Measurements from ENCODE around the gene FOXF1.

The FOXF1 gene

DNA sequence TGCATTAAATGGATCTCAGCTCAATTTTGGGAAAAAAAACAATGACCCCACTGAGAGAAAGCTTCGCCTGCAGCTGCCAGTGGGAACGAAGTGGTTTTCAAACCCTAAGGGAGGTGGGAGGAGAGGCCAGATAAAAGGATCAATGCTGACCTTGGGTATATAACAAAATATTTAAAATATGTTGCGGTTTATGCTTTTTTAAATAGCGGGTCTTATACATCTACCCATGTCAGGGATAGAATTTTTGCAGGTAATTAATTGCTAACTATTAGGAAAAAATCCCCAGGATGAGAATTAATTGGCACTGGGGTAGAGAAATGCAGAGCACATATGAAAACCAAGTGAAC, 10.9 kb upstream of the FOXF1 start:
- no peak for DNase-seq
- in situ Hi-C loops (cut with HindIII; ENCODE audit: low pct_ligation_motif_present, low sequenced_read_pairs) = no loop called here
- Histone ChIP-seq H3K27me3 (replicated peaks) (peaks cover 93% of the 10 kb centered on the region), H3K27ac (no peak overlapping the region), H3K36me3 (replicated peaks) (no peaks in the 10 kb centered on the region), H3K4me3 (ENCODE audit: low read depth, low read length) (no peak overlapping the region)
- TF ChIP-seq, protein P1, sequence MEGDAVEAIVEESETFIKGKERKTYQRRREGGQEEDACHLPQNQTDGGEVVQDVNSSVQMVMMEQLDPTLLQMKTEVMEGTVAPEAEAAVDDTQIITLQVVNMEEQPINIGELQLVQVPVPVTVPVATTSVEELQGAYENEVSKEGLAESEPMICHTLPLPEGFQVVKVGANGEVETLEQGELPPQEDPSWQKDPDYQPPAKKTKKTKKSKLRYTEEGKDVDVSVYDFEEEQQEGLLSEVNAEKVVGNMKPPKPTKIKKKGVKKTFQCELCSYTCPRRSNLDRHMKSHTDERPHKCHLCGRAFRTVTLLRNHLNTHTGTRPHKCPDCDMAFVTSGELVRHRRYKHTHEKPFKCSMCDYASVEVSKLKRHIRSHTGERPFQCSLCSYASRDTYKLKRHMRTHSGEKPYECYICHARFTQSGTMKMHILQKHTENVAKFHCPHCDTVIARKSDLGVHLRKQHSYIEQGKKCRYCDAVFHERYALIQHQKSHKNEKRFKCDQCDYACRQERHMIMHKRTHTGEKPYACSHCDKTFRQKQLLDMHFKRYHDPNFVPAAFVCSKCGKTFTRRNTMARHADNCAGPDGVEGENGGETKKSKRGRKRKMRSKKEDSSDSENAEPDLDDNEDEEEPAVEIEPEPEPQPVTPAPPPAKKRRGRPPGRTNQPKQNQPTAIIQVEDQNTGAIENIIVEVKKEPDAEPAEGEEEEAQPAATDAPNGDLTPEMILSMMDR (IDR thresholded peaks at IDR 0.05; ENCODE audit: low read depth, low read length, missing control alignments) = no peak

DNA sequence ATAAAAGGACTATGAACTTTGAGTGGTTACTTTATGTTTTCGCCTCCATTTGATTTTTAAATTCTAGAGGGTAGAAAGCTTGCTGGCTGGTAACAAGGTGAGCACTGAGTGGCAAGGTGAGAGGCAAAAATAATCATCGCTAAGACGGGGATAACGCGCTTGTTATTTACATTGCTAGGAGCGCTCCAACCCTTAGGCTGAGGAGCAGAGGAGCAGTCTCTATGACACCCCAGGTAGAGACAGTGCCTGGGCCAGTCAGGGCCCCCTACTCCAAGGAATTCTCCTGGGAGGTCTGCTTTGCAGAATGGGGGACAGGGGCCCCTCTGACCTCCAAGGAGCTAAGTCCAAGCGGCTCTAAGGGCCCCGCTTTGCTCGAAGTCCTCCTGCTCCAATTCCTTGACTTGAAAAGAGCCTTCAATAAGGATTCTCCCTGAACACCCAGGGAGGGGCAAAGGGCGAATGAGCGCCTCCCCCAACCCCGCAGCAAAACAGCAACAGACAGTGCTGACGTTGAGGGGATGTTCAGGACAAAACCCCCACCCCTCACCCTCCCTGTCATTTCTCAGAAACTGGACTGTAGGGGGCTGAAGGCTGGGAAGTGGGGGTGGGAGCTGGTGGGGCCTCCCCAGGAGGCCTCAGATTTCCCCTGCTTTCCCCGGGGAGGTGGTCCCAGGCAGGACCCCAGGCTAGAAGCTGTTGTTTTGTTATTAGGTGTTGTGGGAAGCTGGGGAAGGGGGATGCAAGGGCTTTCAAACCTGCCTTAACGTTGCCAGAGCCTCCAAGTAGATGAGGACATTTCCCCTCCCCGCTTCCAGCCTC, 10.2 kb upstream of the FOXF1 start:
- Histone ChIP-seq H3K27ac (no peak overlapping the region), H3K27me3 (replicated peaks) (peaks cover 93% of the 10 kb centered on the region), H3K4me3 (ENCODE audit: low read depth, low read length) (no peak overlapping the region), H3K36me3 (replicated peaks) (no peaks in the 10 kb centered on the region)
- DNase-seq = no peak
- TF ChIP-seq, protein P1 (IDR thresholded peaks at IDR 0.05; ENCODE audit: low read depth, low read length, missing control alignments) = no peak
- in situ Hi-C loops (cut with HindIII; ENCODE audit: low pct_ligation_motif_present, low sequenced_read_pairs) = loop anchor here (25.0 kb wide), 1 partner anchor 163 kb away; no protein-coding TSS in a partner anchor

DNA sequence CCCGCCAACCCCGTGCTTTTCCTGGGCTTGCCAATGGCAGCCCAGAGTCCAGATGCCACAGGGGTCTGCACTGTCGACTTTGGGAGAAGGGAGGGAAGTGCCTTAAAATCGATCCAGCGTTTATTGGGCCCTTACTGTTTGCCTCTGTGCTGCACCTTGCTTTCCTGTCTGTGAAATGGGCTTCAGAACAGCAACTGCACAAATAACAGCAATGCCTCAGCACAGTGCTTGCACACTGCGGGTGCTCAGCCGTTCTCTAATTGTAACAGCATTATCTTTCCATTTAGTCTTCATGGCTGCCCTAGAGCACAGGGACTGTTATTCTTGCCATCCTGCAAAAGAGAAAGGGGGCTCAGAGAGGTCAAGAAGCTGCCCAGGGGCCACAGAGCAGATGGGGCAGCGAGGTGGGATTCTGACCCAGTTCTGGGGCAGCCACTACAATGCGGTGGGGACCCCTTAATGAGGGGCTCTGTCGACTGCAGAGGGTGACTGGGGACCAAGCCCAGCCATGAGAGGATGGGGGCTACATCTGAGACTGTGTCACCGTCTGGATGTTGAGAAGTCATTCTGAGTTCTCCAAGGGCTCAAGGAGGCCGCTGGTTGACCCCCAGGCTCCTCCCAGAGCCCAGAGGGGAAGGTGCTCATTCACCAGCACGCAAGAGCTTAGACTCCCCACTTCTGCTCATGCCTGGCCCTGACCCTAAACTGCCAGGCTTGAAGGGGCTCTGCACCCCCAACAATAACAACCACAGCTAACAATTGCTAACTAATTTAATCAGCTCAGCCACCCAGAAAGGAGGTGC, 9.4 kb upstream of the FOXF1 start:
- DNase-seq = no peak
- Histone ChIP-seq H3K27me3 (replicated peaks) (peaks cover 91% of the 10 kb centered on the region), H3K27ac (no peak overlapping the region), H3K4me3 (ENCODE audit: low read depth, low read length) (no peak overlapping the region), H3K36me3 (replicated peaks) (no peaks in the 10 kb centered on the region)
- TF ChIP-seq, protein P1 (IDR thresholded peaks at IDR 0.05; ENCODE audit: low read depth, low read length, missing control alignments) = no peak
- in situ Hi-C loops (cut with HindIII; ENCODE audit: low pct_ligation_motif_present, low sequenced_read_pairs) = loop anchor here (25.0 kb wide), 1 partner anchor 164 kb away; no protein-coding TSS in a partner anchor

DNA sequence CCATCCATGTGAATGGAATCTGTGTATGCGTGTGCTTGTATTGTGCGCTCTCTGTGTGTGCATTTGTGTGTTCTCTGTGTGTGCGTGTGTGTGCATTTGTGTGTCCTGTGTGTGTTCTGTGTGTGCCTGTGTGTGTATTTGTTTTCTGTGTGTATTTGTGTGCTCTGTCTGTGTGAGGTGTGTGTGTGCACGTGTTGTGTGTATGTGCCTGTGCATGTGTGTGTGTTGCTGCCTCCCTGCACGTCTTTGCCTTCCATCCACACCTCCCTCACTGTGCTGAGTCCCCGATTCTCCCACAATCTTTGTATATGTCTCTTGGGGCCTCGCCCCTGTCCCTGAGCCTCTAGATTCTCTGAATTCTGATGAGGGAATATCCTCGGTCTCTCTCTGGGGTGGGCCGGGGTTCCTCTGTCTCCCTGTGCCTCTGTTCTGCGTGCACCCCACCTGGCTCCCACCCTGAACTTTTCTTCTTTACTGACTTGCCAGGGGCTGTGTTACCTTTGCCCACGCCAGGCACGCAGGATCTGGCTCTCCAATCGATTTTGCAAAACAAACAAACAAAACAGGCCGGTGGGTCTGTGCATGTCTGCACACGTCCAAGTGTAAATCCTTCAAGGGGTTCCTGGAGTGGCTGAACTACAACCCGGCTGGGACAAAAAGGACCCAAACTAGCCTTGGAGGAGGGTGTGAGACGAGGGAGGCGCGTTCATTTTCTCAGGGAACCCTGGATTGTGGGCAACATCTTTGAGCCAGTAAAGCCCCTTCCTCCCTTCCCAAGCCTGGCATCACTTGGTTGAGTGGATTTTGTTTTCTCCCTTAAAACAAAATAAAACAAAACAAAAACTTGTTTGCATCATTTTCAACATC, 8.1 kb upstream of the FOXF1 start:
- TF ChIP-seq, protein P1 (IDR thresholded peaks at IDR 0.05; ENCODE audit: low read depth, low read length, missing control alignments) = no peak
- Histone ChIP-seq H3K36me3 (replicated peaks) (no peaks in the 10 kb centered on the region), H3K4me3 (ENCODE audit: low read depth, low read length) (no peak overlapping the region), H3K27me3 (replicated peaks) (peaks cover 93% of the 10 kb centered on the region), H3K27ac (no peak overlapping the region)
- in situ Hi-C loops (cut with HindIII; ENCODE audit: low pct_ligation_motif_present, low sequenced_read_pairs) = loop anchor here (25.0 kb wide), 1 partner anchor 165 kb away; no protein-coding TSS in a partner anchor
- no peak for DNase-seq

DNA sequence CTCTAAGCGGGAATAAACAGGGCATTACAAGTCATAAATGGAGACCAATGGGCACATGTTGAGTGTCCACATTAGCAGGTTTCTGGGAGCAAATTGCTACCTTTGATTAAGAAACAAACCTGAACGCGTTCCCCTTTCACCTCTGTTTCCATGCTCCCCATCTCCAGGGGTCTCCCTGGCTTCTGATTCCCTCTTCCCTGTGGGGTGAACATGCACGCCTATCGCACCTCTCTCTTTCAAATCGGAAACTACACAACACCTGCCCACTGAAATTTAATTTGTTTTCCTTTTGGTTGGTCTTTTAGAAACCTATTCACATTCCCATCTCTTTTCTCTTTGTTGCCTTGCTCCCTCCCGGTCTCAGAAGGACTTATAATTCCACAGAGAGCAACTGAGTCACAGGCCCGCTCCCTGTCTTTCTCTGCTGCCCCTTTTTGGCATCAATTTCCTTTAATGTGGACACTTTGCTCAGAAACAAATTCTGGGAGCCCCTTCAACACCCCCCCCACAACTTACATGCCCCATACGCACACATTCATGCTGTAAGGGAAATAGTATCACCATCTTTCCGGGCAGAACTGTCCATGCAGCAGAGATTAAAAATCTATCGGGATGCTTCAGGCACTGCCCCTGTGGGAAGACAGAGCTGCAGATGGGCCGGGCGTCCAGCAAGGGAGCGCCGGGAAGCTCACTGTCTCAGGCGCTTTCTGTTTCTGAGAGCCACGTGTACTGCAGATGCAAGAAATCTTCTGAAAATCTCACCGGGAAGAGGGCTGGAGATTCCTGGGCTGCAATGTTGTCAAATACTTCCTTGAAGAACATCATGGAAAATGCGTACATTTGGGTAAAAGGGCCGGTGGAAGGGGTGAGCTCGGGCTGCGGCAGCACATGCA, 7.2 kb upstream of the FOXF1 start:
- Histone ChIP-seq H3K4me3 (ENCODE audit: low read depth, low read length) (no peak overlapping the region), H3K36me3 (replicated peaks) (no peaks in the 10 kb centered on the region), H3K27ac (no peak overlapping the region), H3K27me3 (replicated peaks) (peaks cover 97% of the 10 kb centered on the region)
- no peak for DNase-seq
- TF ChIP-seq, protein P1 (IDR thresholded peaks at IDR 0.05; ENCODE audit: low read depth, low read length, missing control alignments) = no peak
- in situ Hi-C loops (cut with HindIII; ENCODE audit: low pct_ligation_motif_present, low sequenced_read_pairs) = loop anchor here (25.0 kb wide), 1 partner anchor 166 kb away; no protein-coding TSS in a partner anchor

All from brain microvascular endothelial cell (primary cell).